SK-N-SH (cell line): Measurements from ENCODE around the gene LRIG1.

Experiments used
- CHD2 ChIP-seq: fragments of 150-350 bp; IDR thresholded peaks from 2 replicates; pipeline ENCODE4 v1.6.1; 2018; ENCODE audit warnings: low read length; ENCODE audit not compliant: partially characterized antibody
- CTCF ChIP-seq: fragments of 200-600 bp; sonication (generic); IDR thresholded peaks from 2 replicates; pipeline ENCODE4 v1.6.1; 2017; ENCODE audit warnings: antibody characterized with exemption, mild to moderate bottlenecking, moderate library complexity
- EP300 ChIP-seq, 2 experiments: IDR thresholded peaks; 2 replicates each; pipeline versions ENCODE4 v1.4.0 to v1.6.1; 2012; ENCODE audit warnings: borderline replicate concordance in 1 of 2, low read depth in 1 of 2, low read length in 1 of 2
- RAD21 ChIP-seq: IDR thresholded peaks from 2 replicates; pipeline ENCODE4 v1.6.1; 2012; ENCODE audit warnings: mild to moderate bottlenecking, low read length
- TEAD4 ChIP-seq: IDR thresholded peaks from 2 replicates; pipeline ENCODE4 v1.4.0; 2012; ENCODE audit warnings: mild to moderate bottlenecking, borderline replicate concordance; ENCODE audit not compliant: insufficient read depth
- YY1 ChIP-seq: IDR thresholded peaks from 2 replicates; pipeline ENCODE4 v1.4.0; 2012; ENCODE audit warnings: low read depth, mild to moderate bottlenecking
- TF ChIP-seq, protein P1 (sequence below): fragments of 150-350 bp; IDR thresholded peaks from 2 replicates; pipeline ENCODE4 v1.6.1; 2017; ENCODE audit warnings: antibody characterized with exemption, low read length, low read depth, borderline replicate concordance
- TF ChIP-seq, protein P2 (sequence below): IDR thresholded peaks from 2 replicates; pipeline ENCODE4 v1.6.1; 2012; ENCODE audit warnings: mild to moderate bottlenecking, low read depth, low read length, moderate library complexity

- TF ChIP-seq EP300 (IDR thresholded peaks at IDR 0.05; ENCODE audit: borderline replicate concordance in 1 of 2, low read depth in 1 of 2, low read length in 1 of 2) (no peak), RAD21 (no peak), CTCF (no peak), TEAD4 (no peak), CHD2 (no peak), YY1 (no peak)
- TF ChIP-seq, protein P1, sequence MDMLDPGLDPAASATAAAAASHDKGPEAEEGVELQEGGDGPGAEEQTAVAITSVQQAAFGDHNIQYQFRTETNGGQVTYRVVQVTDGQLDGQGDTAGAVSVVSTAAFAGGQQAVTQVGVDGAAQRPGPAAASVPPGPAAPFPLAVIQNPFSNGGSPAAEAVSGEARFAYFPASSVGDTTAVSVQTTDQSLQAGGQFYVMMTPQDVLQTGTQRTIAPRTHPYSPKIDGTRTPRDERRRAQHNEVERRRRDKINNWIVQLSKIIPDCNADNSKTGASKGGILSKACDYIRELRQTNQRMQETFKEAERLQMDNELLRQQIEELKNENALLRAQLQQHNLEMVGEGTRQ = no peak
- TF ChIP-seq, protein P2, sequence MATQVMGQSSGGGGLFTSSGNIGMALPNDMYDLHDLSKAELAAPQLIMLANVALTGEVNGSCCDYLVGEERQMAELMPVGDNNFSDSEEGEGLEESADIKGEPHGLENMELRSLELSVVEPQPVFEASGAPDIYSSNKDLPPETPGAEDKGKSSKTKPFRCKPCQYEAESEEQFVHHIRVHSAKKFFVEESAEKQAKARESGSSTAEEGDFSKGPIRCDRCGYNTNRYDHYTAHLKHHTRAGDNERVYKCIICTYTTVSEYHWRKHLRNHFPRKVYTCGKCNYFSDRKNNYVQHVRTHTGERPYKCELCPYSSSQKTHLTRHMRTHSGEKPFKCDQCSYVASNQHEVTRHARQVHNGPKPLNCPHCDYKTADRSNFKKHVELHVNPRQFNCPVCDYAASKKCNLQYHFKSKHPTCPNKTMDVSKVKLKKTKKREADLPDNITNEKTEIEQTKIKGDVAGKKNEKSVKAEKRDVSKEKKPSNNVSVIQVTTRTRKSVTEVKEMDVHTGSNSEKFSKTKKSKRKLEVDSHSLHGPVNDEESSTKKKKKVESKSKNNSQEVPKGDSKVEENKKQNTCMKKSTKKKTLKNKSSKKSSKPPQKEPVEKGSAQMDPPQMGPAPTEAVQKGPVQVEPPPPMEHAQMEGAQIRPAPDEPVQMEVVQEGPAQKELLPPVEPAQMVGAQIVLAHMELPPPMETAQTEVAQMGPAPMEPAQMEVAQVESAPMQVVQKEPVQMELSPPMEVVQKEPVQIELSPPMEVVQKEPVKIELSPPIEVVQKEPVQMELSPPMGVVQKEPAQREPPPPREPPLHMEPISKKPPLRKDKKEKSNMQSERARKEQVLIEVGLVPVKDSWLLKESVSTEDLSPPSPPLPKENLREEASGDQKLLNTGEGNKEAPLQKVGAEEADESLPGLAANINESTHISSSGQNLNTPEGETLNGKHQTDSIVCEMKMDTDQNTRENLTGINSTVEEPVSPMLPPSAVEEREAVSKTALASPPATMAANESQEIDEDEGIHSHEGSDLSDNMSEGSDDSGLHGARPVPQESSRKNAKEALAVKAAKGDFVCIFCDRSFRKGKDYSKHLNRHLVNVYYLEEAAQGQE = no peak
Observed at GRCh38 chr3:66377800-66378199, 123.0 kb downstream of the LRIG1 start.
